HepG2 (cell line): ENCODE data around the gene LSMEM2. TPM values are rescaled to one million over a fixed set of nuclear protein-coding genes. Genes with fewer than 3 reads are reported as not detected.

Experiments used
- CC2D1A ChIP-seq: sonication (generic); formaldehyde crosslinking; IDR thresholded peaks from 2 replicates; pipeline ENCODE4 v1.8.1; 2023; ENCODE audit warnings: mild to moderate bottlenecking, missing genetic modification reagents
- CHD4 ChIP-seq: fragments of 200-600 bp; sonication (generic); IDR thresholded peaks from 2 replicates; pipeline ENCODE4 v1.7.0; 2017; ENCODE audit warnings: mild to moderate bottlenecking, low read length, borderline replicate concordance
- DNMT1 ChIP-seq: sonication (generic); formaldehyde crosslinking; IDR thresholded peaks from 2 replicates; pipeline ENCODE4 v1.5.1; 2020; ENCODE audit warnings: mild to moderate bottlenecking, missing genetic modification reagents
- ELF3 ChIP-seq: IDR thresholded peaks from 2 replicates; pipeline ENCODE4 v1.6.1; 2016; ENCODE audit warnings: missing genetic modification reagents, missing compliant biosample characterization
- HDAC2 ChIP-seq: sonication (generic); formaldehyde crosslinking; IDR thresholded peaks from 2 replicates; pipeline ENCODE4 v1.4.0; 2020; ENCODE audit warnings: missing genetic modification reagents
- HMG20A ChIP-seq: IDR thresholded peaks from 2 replicates; pipeline ENCODE4 v1.6.1; 2016; ENCODE audit warnings: borderline replicate concordance
- HMGA1 ChIP-seq: sonication (generic); formaldehyde crosslinking; conservative IDR thresholded peaks from 2 replicates; pipeline ENCODE4 v1.4.0; 2020; ENCODE audit warnings: missing genetic modification reagents
- NCOA5 ChIP-seq: sonication (generic); formaldehyde crosslinking; IDR thresholded peaks from 2 replicates; pipeline ENCODE4 v1.4.0; 2020; ENCODE audit warnings: missing genetic modification reagents
- NFYC ChIP-seq: IDR thresholded peaks from 2 replicates; pipeline ENCODE4 v1.6.1; 2016; ENCODE audit warnings: missing genetic modification reagents, missing compliant biosample characterization
- NRL ChIP-seq: sonication (generic); formaldehyde crosslinking; IDR thresholded peaks from 2 replicates; pipeline ENCODE4 v1.5.0; 2020; ENCODE audit warnings: missing genetic modification reagents, mild to moderate bottlenecking, moderate library complexity, borderline replicate concordance
- PHF5A ChIP-seq: IDR thresholded peaks from one replicate; pipeline ENCODE4 v1.6.1; 2018; ENCODE audit warnings: low read depth, missing genetic modification reagents; ENCODE audit not compliant: unreplicated experiment
- SMARCE1 ChIP-seq: fragments of 450-650 bp; IDR thresholded peaks from 2 replicates; pipeline ENCODE4 v1.6.1; 2017; ENCODE audit warnings: borderline replicate concordance
- SOX6 ChIP-seq, 2 experiments: fragments of 450-650 bp in 1 of 2; sonication (generic) in 1 of 2; formaldehyde crosslinking in 1 of 2; IDR thresholded peaks; 2 replicates each; pipeline versions ENCODE4 v1.4.0 to v1.6.1; 2017 to 2020; ENCODE audit warnings: antibody characterized with exemption in 1 of 2, mild to moderate bottlenecking in 1 of 2, missing genetic modification reagents in 1 of 2
- TAF15 ChIP-seq: fragments of 200-400 bp; formaldehyde crosslinking; IDR thresholded peaks from one replicate; pipeline ENCODE4 v1.6.1; 2018; ENCODE audit warnings: mild to moderate bottlenecking, low read depth, low read length; ENCODE audit not compliant: poor library complexity, severe bottlenecking
- ZFY ChIP-seq: sonication (generic); formaldehyde crosslinking; IDR thresholded peaks from 2 replicates; pipeline ENCODE4 v1.4.0; 2020; ENCODE audit warnings: missing genetic modification reagents
- ZNF235 ChIP-seq: sonication (generic); formaldehyde crosslinking; IDR thresholded peaks from 2 replicates; pipeline ENCODE4 v1.8.1; 2023; ENCODE audit warnings: mild to moderate bottlenecking, missing genetic modification reagents, borderline replicate concordance
- ZNF33A ChIP-seq: sonication (generic); formaldehyde crosslinking; IDR thresholded peaks from 2 replicates; pipeline ENCODE4 v1.5.1; 2020; ENCODE audit warnings: missing genetic modification reagents, mild to moderate bottlenecking, moderate library complexity, borderline replicate concordance
- ZNF44 ChIP-seq: sonication (generic); formaldehyde crosslinking; IDR thresholded peaks from 2 replicates; pipeline ENCODE4 v1.5.1; 2020; ENCODE audit warnings: mild to moderate bottlenecking, missing genetic modification reagents
- polyA plus RNA-seq, 8 experiments: library from polyadenylated mRNA; depleted of rRNA in 3 of 8; stranded (reverse) in 7 of 8; unstranded in 1 of 8; fragments of >200 nt; fragmentation: Illumina TruSeq in 4 of 8; extraction: Trizol in 4 of 8; gene quantifications; 2 replicates each; pipeline versions ENCODE4 v1.2.1 to v1.2.3, GENCODE V29; 2011 to 2016; ENCODE audit warnings: low read depth in 4 of 8, missing spikeins in 1 of 8, mixed read lengths in 1 of 8; ENCODE audit not compliant: insufficient read depth in 1 of 8
- total RNA-seq, 5 experiments: library from RNA; depleted of rRNA; stranded (reverse); fragments of >200 nt; fragmentation: Illumina TruSeq; extraction: Trizol; gene quantifications; 2 replicates each; pipeline ENCODE4 v1.2.3, GENCODE V29; 2016; ENCODE audit warnings: low read depth in 1 of 5
- TF ChIP-seq, protein P1 (sequence below): sonication (generic); formaldehyde crosslinking; IDR thresholded peaks from 2 replicates; pipeline ENCODE4 v1.5.1; 2020; ENCODE audit warnings: mild to moderate bottlenecking, moderate library complexity, missing genetic modification reagents
- TF ChIP-seq, protein P2 (sequence below): sonication (generic); formaldehyde crosslinking; IDR thresholded peaks from 2 replicates; pipeline ENCODE4 v1.5.0; 2020; ENCODE audit warnings: mild to moderate bottlenecking, low read depth, missing genetic modification reagents, borderline replicate concordance
- TF ChIP-seq, protein P3 (sequence below): conservative IDR thresholded peaks from 2 replicates; pipeline ENCODE4 v1.6.1; 2018; ENCODE audit warnings: missing genetic modification reagents
- TF ChIP-seq, protein P4 (sequence below): sonication (generic); formaldehyde crosslinking; IDR thresholded peaks from 2 replicates; pipeline ENCODE4 v1.4.0; 2020; ENCODE audit warnings: low read depth, mild to moderate bottlenecking, missing genetic modification reagents
- TF ChIP-seq, protein P5 (sequence below): sonication (generic); formaldehyde crosslinking; IDR thresholded peaks from 2 replicates; pipeline ENCODE4 v1.4.0; 2020; ENCODE audit warnings: missing genetic modification reagents, borderline replicate concordance

Gene LSMEM2
- total and polyA plus RNA-seq, 2 of the 13 experiments (the other 11 are each of a cell fraction or from before 2014, with no cell fraction given) = 0.07 to 0.41 TPM

DNA sequence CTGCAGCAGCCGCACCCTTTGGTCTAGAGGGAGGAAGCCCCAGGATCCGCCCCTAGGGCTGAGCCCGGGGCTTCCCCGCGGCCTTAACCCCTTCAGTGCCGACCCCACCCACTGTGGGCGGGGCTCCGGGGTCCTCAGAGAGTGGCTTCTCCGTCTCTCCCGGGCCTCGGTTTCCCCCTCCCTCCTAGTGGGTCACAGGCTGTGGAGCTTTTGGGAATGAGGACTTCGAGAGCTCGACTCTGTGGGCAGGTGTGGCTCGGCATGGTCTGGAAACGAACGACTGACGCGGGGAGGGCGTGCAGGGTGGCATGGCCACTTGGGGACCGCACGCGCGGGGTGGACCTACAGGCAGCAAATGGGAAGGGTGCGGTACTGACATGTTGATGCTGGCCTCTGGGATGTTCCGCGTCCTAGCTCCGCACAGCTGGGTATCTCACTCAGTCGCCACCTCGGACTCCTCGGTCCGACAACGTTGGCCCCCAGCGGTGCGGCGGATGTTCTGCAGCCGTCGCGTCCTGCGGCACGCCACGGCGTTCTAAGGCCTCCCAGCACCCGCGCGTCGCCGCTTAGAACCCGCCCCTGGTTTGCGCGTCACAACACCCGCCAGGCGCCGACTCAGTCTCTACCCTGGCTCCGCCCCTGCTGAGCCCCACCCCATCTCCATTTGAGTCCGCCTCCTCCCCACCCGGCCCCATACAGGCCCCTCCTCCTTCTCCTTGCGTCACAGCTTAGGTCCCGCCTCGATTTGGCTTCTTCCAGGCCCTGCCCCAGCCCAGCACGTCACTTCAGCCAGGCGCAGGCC lies 20.1 kb downstream of the LSMEM2 start, which contains the start of the genes HYAL3 and NAA80 (continued):
- TF ChIP-seq, protein P1, sequence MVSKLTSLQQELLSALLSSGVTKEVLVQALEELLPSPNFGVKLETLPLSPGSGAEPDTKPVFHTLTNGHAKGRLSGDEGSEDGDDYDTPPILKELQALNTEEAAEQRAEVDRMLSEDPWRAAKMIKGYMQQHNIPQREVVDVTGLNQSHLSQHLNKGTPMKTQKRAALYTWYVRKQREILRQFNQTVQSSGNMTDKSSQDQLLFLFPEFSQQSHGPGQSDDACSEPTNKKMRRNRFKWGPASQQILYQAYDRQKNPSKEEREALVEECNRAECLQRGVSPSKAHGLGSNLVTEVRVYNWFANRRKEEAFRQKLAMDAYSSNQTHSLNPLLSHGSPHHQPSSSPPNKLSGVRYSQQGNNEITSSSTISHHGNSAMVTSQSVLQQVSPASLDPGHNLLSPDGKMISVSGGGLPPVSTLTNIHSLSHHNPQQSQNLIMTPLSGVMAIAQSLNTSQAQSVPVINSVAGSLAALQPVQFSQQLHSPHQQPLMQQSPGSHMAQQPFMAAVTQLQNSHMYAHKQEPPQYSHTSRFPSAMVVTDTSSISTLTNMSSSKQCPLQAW = peak; percentile 24; the same call in 1 of the 2 replicates
- TF ChIP-seq HMG20A (CRISPR knock-in tag) (no peak), DNMT1 (no peak), NFYC (CRISPR knock-in tag) (no peak), HMGA1 (no peak), HDAC2 (CRISPR knock-in tag) (0 out of 2 replicates have a peak, but pooled peaks have one; percentile 21), CHD4 (peak; percentile 38; the same call in 1 of the 2 replicates), NRL (peak; percentile 92), CC2D1A (CRISPR knock-in tag) (no peak), ELF3 (CRISPR knock-in tag) (no peak), ZNF33A (CRISPR knock-in tag) (no peak), ZFY (peak; percentile 71; the same call in 1 of the 2 replicates), SOX6 (IDR thresholded peaks at IDR 0.05) (no peak), SOX6 (CRISPR knock-in tag; IDR thresholded peaks at IDR 0.05) (peak; percentile 63), ZNF235 (CRISPR knock-in tag) (no peak; the same call in 1 of the 2 replicates), PHF5A (CRISPR knock-in tag) (no peak), NCOA5 (no peak), SMARCE1 (no peak), ZNF44 (CRISPR knock-in tag) (peak; percentile 54; the same call in 1 of the 2 replicates), TAF15 (peak; percentile 81)
- TF ChIP-seq, protein P2, sequence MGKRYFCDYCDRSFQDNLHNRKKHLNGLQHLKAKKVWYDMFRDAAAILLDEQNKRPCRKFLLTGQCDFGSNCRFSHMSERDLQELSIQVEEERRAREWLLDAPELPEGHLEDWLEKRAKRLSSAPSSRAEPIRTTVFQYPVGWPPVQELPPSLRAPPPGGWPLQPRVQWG = no peak
- TF ChIP-seq, protein P3, sequence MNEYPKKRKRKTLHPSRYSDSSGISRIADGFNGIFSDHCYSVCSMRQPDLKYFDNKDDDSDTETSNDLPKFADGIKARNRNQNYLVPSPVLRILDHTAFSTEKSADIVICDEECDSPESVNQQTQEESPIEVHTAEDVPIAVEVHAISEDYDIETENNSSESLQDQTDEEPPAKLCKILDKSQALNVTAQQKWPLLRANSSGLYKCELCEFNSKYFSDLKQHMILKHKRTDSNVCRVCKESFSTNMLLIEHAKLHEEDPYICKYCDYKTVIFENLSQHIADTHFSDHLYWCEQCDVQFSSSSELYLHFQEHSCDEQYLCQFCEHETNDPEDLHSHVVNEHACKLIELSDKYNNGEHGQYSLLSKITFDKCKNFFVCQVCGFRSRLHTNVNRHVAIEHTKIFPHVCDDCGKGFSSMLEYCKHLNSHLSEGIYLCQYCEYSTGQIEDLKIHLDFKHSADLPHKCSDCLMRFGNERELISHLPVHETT = no peak; the same call in 1 of the 2 replicates
- TF ChIP-seq, protein P4, sequence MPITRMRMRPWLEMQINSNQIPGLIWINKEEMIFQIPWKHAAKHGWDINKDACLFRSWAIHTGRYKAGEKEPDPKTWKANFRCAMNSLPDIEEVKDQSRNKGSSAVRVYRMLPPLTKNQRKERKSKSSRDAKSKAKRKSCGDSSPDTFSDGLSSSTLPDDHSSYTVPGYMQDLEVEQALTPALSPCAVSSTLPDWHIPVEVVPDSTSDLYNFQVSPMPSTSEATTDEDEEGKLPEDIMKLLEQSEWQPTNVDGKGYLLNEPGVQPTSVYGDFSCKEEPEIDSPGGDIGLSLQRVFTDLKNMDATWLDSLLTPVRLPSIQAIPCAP (CRISPR knock-in tag) = no peak
- TF ChIP-seq, protein P5, sequence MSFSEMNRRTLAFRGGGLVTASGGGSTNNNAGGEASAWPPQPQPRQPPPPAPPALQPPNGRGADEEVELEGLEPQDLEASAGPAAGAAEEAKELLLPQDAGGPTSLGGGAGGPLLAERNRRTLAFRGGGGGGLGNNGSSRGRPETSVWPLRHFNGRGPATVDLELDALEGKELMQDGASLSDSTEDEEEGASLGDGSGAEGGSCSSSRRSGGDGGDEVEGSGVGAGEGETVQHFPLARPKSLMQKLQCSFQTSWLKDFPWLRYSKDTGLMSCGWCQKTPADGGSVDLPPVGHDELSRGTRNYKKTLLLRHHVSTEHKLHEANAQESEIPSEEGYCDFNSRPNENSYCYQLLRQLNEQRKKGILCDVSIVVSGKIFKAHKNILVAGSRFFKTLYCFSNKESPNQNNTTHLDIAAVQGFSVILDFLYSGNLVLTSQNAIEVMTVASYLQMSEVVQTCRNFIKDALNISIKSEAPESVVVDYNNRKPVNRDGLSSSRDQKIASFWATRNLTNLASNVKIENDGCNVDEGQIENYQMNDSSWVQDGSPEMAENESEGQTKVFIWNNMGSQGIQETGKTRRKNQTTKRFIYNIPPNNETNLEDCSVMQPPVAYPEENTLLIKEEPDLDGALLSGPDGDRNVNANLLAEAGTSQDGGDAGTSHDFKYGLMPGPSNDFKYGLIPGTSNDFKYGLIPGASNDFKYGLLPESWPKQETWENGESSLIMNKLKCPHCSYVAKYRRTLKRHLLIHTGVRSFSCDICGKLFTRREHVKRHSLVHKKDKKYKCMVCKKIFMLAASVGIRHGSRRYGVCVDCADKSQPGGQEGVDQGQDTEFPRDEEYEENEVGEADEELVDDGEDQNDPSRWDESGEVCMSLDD (CRISPR knock-in tag) = no peak; the same call in 1 of the 2 replicates
